IPS-18c (cell line): ENCODE results near the gene MEI1.

Source experiments
- H3K4me3 ChIP-seq: 2 replicates; pipeline ENCODE4 v1.7.0; 2013; ENCODE audit warnings: low read depth, mild to moderate bottlenecking, low read length, moderate library complexity; ENCODE audit not compliant: insufficient read depth
- H3K9me3 ChIP-seq: one replicate; pipeline ENCODE4 v1.6.1; 2013; ENCODE audit warnings: mild to moderate bottlenecking, low read length, moderate library complexity; ENCODE audit not compliant: control insufficient read depth, insufficient read depth

The MEI1 gene

DNA sequence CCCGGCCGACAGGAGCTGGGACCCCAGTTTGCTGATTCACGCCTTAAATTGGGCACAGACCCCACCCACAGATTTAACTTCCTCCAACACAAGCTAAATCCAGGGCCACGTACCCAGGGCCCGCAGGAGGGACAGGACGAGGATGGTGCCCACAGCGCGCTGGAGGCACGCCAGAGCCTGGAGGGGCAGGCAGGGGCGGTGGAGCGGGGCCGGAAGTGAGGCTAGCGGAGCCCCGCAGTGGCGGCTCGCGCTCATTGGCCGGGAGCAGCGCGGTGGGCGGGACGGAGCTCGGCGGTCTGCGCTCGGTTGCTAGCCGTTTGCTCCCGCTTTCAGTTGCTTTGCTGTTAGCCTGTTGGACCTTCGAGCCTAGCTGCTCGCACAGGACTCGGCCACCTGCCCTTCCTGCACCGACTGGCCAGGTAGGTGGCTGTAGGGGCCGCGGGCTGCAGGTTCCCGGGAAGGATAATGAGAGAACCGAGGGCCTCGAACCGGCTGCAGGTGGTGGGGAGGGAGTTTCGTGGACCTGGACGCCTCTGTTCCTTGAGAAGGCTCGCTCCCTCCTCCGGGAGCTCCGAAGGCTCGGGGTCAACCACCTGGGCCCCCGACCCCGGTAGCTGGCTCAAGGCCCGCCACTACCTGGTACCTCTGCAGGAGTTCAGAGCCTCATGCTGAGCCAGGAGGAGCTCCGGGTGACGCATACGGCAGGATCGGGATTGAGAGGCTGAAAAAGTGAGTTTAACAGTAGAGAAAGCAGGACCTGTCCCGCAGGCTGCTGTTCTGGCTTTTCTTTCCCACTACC is 101.2 kb downstream of the MEI1 start, which contains the start of gene CCDC134:
Gene CCDC134 (plus strand): TSS at position 332 of the 799 bp plus-strand sequence. CDS start 8,212 bp downstream, outside the sequence.
- Histone ChIP-seq H3K9me3 (no peaks in the 10 kb centered on the region), H3K4me3 (peak within 1 kb of the TSS; percentile 90)

DNA sequence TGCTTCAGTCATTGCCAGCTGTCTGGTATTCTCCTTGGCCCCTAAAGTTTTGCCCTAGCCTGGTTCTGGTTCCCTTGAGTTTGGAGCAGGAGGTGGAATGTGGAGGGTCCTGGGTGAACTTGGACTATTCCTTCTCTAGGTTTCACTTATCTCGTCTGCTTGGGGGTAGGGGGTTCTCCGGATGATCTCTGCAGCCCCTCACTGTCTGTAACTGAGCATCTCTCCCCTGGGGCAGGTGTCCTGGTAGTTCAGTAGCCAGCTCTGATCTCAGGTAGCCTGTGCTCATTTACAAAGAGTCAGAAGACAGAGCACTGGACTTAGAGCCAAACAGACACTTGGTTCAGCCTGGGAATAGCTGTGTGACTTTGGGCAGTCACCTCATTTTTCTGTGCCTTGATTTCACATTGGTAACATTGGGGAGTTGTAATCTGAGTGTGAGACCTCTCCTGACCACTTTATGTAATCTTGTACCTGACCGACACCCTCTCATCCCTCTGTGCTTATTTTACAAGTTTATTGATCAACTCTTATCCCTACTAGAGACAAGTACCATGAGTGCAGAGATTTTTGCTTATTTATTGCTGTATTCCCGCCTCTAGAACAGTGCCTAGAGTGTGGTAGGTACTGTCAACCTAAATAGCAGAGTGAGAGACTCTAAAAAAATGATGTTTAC is 102.0 kb downstream of the MEI1 start:
- peak overlapping the region; percentile 90 for H3K4me3 ChIP-seq
- H3K9me3 ChIP-seq = no peaks in the 10 kb centered on the region

DNA sequence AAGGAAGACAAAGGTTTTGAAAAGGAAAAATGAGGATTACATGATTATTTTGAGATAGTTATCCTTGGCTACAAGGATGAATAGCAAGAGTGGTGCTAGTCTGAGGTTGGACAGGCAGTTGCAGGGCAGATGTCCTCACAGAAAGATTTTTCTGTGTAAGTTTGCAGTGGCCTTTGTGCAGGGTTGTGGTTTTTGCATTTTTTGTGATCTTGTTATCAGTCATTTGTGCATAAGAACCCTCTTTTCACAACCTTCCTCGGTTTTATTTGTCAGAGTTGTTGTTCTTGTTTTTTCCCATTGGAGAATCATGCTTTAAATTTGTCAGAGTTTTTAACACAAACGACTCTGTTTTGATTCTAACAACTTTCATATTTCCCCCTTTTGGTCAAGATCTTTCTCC is 102.6 kb downstream of the MEI1 start:
- Histone ChIP-seq H3K9me3 (no peaks in the 10 kb centered on the region), H3K4me3 (peak overlapping the region; percentile 9; the same call in 1 of the 2 replicates)

DNA sequence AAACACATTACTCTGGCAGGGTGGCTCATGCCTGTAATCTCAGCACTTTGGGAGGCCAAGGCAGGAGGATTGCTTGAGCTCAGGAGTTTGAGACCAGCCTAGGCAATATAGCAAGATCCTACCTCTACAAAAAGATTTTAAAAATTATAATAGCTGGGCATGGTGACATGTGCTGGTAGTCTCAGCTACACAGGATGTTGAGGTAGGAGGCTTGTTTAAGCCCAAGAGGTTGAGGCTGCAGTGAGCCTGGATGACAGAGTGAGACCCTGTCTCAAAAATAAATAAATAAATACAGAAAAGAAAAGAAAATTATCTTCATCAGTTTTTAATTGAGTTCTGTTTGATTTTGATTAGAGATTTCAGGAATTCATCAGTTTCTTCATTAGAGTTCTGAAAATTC is 106.3 kb downstream of the MEI1 start:
- no peaks in the 10 kb centered on the region for H3K9me3 ChIP-seq
- H3K4me3 ChIP-seq = no peak overlapping the region

DNA sequence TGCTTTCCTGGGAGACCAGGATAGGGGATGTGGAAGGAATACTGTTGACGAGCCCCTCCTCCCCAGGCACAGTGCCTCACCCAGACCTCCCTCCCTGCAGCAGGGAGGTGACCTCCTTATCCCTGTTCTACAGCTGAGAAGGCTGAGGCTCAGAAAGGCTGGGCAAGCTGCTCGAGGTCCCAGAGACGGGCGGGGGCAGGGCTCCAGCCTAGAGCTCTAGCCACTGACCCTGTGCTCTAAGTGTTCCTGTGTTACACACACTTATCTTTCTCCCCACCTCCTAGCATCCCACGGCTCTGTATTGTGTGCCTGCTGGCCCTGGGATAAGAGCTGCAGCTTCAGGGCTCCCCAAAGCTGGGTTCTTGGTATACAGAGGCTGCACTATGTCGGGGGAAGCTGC is 109.1 kb downstream of the MEI1 start:
- no peaks in the 10 kb centered on the region for H3K9me3 ChIP-seq

DNA sequence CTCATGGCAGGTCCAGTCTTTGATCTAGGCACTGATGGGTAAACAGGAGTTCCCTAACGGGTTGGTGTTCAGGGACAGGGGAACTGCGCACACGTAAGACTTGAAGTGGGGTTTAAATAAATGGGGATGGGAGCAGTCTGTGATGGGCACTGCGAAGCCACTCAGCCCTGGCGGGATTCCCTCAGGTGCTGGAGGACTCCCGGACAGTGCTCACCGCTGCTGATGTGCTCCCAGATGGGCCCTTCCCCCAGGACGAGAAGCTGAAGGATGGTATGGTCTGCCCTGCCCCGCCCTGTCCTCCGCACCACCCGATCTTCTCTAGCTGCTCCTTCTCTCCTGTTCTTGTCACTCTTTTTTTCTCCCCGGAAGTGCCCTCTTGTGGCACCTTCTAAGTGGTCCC is 110.7 kb downstream of the MEI1 start:
- Histone ChIP-seq H3K4me3 (no peak overlapping the region), H3K9me3 (no peaks in the 10 kb centered on the region)

More for the DNA sequence above, 109.1 kb downstream of the MEI1 start:
- H3K4me3 ChIP-seq = no peak overlapping the region

DNA sequence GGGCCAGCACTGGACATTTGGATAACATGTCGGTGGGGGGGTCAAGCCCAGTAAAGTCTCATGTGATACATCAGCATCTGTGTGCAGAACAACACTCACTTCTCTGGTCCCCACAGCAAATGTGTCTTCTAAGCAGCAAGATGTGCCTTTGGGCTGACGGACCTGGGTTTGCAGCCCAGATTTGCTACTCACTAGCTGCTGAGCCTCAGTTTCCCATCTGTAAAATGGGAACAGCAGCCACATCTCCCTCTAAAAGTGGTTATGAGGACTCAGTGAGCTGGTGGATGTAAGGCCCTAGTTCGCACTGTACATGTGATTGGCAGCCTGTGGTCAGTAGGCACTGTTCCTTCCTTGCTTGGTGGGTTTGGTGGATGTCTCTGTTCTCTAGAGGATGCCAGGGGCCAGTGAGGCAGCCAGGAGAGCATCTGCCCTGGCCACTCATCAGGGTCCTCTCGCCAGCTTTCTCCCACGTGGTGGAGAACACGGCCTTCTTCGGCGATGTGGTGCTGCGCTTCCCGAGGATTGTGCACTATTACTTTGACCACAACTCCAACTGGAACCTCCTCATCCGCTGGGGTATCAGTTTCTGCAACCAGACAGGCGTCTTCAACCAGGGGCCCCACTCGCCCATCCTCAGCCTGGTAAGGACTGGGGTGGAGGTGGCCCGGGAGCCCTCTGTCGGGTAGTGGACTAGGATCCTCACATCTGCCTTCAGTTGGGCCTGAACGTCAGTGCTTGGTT is 113.7 kb downstream of the MEI1 start:
- Histone ChIP-seq H3K9me3 (no peaks in the 10 kb centered on the region), H3K4me3 (no peak overlapping the region)

DNA sequence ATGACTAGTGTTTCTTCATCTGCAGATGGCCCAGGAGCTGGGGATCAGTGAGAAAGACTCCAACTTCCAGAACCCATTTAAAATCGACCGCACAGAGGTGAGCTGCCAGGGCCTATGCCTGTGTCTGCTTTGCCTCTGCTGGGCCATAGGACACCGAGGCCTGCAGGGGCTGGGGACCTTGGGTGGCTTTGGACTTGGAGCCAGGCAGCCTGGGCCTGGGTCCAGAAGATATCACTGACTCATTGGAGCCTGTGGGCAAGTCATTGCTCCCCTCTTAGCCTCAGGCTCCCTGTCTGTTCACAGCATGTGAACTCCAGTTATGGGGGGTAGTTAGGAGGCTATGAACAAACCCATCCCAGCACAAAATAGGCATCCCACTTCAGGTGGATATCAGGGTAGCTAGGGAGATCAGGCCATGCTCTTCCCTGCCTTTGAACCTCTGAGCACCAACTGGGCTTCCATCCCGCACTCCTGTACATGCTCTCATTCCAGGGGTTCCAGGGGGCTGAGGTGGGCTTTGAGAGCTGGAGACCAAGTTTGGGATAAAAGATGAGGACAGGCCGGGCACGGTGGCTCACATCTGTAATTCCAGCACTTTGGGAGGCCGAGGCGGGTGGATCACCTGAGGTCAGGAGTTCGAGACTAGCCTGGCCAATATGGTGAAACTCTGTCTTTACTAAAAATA is 114.6 kb downstream of the MEI1 start:
- Histone ChIP-seq H3K9me3 (no peaks in the 10 kb centered on the region), H3K4me3 (no peak overlapping the region)

DNA sequence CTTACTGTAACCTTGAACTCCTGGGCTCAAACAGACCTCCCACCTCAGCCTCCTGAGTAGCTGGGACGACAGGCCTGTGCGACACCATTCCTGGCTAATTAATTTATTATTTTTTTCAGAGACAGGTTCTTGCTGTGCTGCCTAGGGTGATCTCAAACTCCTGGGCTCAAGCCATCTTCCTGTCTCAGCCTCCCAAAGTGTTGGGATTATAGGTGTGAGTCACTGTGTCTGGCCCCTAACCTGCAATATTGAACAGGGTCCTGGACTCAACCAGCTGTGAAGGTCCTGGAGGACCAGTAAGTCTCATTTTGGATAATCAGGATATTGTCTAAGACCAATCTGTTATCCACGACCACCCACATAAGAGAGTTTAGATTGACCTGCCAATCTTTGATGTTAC is 116.4 kb downstream of the MEI1 start:
- no peaks in the 10 kb centered on the region for H3K9me3 ChIP-seq
- H3K4me3 ChIP-seq = no peak overlapping the region

DNA sequence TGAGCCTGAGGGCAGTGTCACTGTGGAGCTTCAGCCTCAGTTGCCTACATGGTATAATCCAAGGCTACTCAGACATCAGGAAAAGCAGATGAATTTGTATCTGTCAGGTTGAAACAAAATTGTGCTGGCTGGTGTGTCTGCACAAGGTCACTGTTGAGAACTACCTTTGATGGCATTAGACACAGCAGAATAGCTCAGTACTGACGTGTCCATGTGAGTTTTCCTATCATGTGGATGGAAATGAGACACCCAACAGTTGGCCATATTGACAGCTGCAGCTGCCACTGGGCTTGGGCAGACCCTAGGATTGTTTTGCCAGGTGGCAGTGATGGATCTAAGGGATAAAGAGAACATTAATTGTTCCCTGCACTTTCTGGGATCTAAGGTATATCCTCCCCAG is 116.9 kb downstream of the MEI1 start:
- Histone ChIP-seq H3K9me3 (no peaks in the 10 kb centered on the region), H3K4me3 (no peak overlapping the region)

DNA sequence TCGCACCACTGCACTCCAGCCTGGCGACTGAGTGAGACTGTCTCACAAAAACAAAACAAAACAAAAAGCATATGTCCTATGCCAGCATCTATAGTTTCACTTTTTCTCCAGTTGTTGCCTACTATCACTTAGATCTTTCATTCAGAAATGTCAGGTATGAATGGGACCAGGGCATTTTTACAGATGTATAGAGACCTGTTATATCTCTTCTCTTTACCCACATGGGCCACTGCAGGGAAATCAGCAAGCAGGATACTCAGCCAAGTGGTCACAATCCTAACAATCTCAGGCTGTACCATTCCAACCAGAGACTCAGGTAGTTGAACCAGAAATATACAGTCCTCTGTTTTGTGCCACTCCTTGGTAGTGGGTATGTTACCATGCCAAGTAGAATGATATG is 117.6 kb downstream of the MEI1 start:
- no peak overlapping the region for H3K4me3 ChIP-seq
- H3K9me3 ChIP-seq = no peaks in the 10 kb centered on the region

DNA sequence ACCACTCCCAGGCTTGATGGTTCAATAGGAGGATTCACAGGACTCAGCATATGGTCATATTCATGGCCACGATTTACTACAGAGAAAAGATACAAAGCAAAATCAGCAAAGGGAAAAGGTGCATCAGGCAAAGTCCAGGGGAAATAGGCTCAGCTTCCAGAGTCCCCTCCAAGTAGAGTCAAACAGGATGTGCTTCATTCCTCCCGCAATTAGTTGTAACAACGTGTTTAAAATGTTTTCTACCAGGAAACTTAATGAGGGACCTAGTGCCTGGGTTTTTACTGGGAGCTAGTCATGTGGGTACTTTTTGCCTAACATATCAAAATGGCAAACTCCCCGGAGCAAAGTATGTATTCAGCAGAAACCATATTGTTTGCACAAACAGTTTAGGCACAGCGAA is 118.7 kb downstream of the MEI1 start:
- Histone ChIP-seq H3K9me3 (no peaks in the 10 kb centered on the region), H3K4me3 (no peak overlapping the region)

DNA sequence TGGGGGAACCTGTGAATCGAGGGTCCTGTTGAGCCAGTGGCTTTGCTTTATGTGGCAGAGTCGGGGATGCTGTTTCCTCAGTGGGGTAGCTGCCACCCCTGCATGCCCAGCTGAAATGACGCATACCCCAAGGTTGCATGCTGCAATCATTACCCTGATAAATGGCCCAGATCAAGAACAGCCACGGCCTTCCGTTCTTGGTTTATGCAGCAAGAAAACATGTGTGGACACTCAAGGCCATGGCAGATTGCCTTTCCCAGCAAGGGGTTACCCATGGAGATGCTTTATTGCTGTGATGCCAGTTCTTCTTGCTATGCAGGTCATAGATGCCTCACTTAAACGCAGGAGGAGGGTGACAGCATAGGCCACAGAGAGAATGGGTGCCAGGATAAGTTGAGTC is 119.3 kb downstream of the MEI1 start:
- no peaks in the 10 kb centered on the region for H3K9me3 ChIP-seq
- H3K4me3 ChIP-seq = no peak overlapping the region

DNA sequence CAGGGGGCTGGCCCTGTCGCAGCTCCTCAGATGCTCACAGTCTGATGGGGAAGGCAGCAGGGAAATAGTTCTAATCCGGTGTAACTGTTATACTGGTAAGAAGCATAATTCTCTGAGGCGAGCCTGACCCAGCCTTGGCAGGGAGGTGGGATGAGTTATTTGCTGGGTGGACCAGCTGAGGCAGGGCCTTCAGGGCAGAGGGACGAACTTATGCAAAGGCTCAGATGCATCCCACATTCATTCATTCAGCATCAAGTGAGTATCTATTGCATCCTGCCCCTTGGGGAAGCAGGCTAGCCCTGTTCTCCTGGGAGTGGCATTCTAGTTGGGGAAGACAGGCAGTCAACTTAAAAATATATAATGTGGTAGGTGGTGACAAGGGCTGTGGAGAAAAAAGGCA is 120.0 kb downstream of the MEI1 start:
- Histone ChIP-seq H3K4me3 (no peak overlapping the region), H3K9me3 (no peaks in the 10 kb centered on the region)

DNA sequence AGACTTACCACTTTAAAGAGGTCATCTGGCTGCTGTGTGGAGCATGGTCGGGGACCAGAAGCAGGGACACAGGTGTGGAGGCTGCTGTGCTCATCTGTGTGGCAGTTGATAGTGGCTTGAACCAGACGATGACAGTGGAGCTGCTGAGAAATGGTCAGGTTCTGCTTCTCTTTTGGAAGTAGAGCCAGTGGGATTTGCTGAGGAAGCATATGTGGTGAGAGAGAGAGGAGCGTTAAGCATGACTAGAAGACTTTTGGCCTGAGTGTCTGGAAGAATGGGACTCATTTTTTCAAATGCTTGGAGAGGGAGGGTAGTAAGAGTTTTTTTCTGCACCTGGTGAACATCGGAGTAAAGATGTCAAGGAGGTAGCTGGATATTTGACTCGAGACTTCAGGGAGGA is 121.1 kb downstream of the MEI1 start:
- Histone ChIP-seq H3K9me3 (no peaks in the 10 kb centered on the region), H3K4me3 (no peak overlapping the region)

DNA sequence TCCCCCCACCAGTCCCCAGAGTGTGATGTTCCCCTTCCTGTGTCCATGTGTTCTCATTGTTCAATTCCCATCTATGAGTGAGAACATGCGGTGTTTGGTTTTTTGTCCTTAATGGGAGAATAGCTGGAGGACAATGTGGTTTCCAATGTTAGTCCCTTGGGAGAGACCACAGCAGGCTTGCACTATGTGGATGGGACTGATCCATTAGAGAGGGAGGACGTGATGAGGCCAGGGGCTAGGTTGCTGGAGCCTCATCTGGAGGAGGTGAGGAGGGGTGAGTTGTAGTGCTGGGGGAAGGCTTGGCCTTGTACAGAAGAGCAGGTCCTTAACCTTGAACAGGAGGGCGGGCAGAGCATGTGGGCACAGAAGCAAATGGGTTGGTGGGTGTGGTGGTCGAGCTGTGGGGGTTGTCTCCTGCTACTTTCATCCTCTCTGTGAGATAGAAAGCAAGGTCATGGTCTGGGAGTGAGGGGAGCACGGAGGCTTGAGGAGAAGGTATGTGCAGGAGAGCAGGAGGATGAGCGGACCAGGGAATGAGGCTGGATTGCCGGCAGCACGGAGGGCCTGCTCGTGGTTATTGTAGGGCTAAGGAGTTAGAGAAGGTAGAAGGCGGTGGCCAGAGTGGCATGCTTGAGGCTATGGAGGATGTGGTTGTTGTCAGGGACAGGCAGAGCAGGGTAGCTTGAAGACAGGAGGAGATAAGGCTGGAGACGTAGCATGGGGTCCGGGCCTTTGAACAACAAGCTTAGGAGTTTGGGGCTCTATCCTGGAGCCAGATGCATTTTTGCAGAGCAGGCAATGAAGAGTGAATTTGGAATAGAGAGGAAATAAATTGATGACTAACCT is 122.4 kb downstream of the MEI1 start:
- no peak overlapping the region for H3K4me3 ChIP-seq
- no peaks in the 10 kb centered on the region for H3K9me3 ChIP-seq
